BLaER1 treated with 17β-estradiol and CSF1 and Interleukin-3, amounts not matched to agents 10 nM and 100 nM (cell line): ENCODE results near the gene PAPPA.
A peak's percentile ranks its signal among the peaks of the same experiment; 100 is the strongest.

ENCODE experiments used
- H3K27ac ChIP-seq, 11 experiments: shearing (Covaris generic); formaldehyde crosslinking; 2 replicates each; pipeline ENCODE4 v1.8.1; 2022
- H3K27me3 ChIP-seq, 11 experiments: shearing (Covaris generic); formaldehyde crosslinking; 2 replicates each; pipeline ENCODE4 v1.8.1; 2022
- H3K36me3 ChIP-seq, 11 experiments: shearing (Covaris generic); formaldehyde crosslinking; 2 replicates each; pipeline ENCODE4 v1.8.1; 2022
- H3K4me1 ChIP-seq, 10 experiments: shearing (Covaris generic); formaldehyde crosslinking; 2 replicates each; pipeline ENCODE4 v1.8.1; 2022
- H3K4me2 ChIP-seq, 11 experiments: shearing (Covaris generic); formaldehyde crosslinking; 2 replicates each; pipeline ENCODE4 v1.8.1; 2022
- H3K4me3 ChIP-seq, 10 experiments: shearing (Covaris generic); formaldehyde crosslinking; 2 replicates each; pipeline ENCODE4 v1.8.1; 2022
- H3K9ac ChIP-seq, 11 experiments: shearing (Covaris generic); formaldehyde crosslinking; 2 replicates each; pipeline ENCODE4 v1.8.1; 2022
- H3K9me3 ChIP-seq, 11 experiments: shearing (Covaris generic); formaldehyde crosslinking; replicated peaks in 1 of 11; 2 replicates each; pipeline ENCODE4 v1.8.1; 2022
- H4K20me1 ChIP-seq, 11 experiments: shearing (Covaris generic); formaldehyde crosslinking; 2 replicates each; pipeline ENCODE4 v1.8.1; 2022
- Cebpa-rat ChIP-seq, 11 experiments: shearing (Covaris generic); IDR thresholded peaks; 2 replicates each; pipeline ENCODE4 v1.8.1; 2022

The PAPPA gene

GRCh38 chr9:116287721-116288120 is 134.1 kb downstream of the PAPPA start:
- H3K9ac ChIP-seq = no peak overlapping the region
- no peaks in the 10 kb centered on the region for H3K9me3 ChIP-seq
- no peak overlapping the region for H3K27ac ChIP-seq
- H3K4me1 ChIP-seq = no peaks in the 10 kb centered on the region
- no peaks in the 10 kb centered on the region for H4K20me1 ChIP-seq
- H3K4me2 ChIP-seq = no peak overlapping the region
- no peak overlapping the region for H3K4me3 ChIP-seq
- H3K36me3 ChIP-seq = no peaks in the 10 kb centered on the region
- TF ChIP-seq Cebpa-rat (IDR thresholded peaks at IDR 0.05) = no peak
- no peaks in the 10 kb centered on the region for H3K27me3 ChIP-seq

GRCh38 chr9:116288658-116289057 is 135.1 kb downstream of the PAPPA start:
- no peak overlapping the region for H3K4me2 ChIP-seq
- no peak overlapping the region for H3K9ac ChIP-seq
- no peak overlapping the region for H3K4me3 ChIP-seq
- no peaks in the 10 kb centered on the region for H3K9me3 ChIP-seq
- H3K27me3 ChIP-seq = no peaks in the 10 kb centered on the region
- H3K36me3 ChIP-seq = no peaks in the 10 kb centered on the region
- H4K20me1 ChIP-seq = no peaks in the 10 kb centered on the region
- H3K4me1 ChIP-seq = no peaks in the 10 kb centered on the region
- no peak for TF ChIP-seq Cebpa-rat (IDR thresholded peaks at IDR 0.05)
- H3K27ac ChIP-seq = no peak overlapping the region

DNA sequence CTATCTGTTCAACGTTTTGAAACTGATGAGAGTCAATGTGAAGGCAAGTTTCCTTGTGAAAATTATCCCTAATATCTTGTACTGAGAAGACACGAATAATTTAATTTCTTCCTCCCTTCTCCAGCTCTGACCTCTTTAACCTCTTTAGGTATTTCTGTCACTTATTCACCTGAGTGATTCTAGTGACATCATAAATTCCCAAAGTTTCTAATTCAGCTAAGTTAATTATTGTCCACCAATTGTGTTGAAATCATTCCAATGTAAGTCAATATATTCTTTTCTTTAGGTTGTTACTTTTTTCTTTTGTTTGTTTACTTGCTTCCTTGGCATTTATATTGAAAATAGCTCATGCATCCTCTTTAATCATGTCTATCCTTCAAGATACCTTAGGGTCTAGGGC is 143.8 kb downstream of the PAPPA start:
- Histone ChIP-seq H3K4me1 (peaks cover 0 to 8% (median 0%) of the 10 kb centered on the region in 10 experiments; a peak in 5 of 20 replicates), H3K27ac (no peak overlapping the region), H3K4me2 (no peak overlapping the region), H3K9me3 (no peaks in the 10 kb centered on the region), H3K9ac (no peak overlapping the region), H4K20me1 (no peaks in the 10 kb centered on the region), H3K4me3 (no peak overlapping the region), H3K27me3 (no peaks in the 10 kb centered on the region), H3K36me3 (no peaks in the 10 kb centered on the region)
- no peak for TF ChIP-seq Cebpa-rat (IDR thresholded peaks at IDR 0.05)

- H3K9ac ChIP-seq = no peak overlapping the region
- H3K27me3 ChIP-seq = no peaks in the 10 kb centered on the region
- no peaks in the 10 kb centered on the region for H3K36me3 ChIP-seq
- no peaks in the 10 kb centered on the region for H3K9me3 ChIP-seq
- H3K27ac ChIP-seq = no peak overlapping the region
- TF ChIP-seq Cebpa-rat (IDR thresholded peaks at IDR 0.05) = no peak
- H4K20me1 ChIP-seq = no peaks in the 10 kb centered on the region
- H3K4me3 ChIP-seq = no peak overlapping the region
- H3K4me1 ChIP-seq = peaks cover 0 to 13% (median 0%) of the 10 kb centered on the region in 10 experiments; a peak in 6 of 20 replicates
- H3K4me2 ChIP-seq = no peak overlapping the region
These were observed 144.7 kb downstream of the PAPPA start for GRCh38 chr9:116298249-116298648.

DNA sequence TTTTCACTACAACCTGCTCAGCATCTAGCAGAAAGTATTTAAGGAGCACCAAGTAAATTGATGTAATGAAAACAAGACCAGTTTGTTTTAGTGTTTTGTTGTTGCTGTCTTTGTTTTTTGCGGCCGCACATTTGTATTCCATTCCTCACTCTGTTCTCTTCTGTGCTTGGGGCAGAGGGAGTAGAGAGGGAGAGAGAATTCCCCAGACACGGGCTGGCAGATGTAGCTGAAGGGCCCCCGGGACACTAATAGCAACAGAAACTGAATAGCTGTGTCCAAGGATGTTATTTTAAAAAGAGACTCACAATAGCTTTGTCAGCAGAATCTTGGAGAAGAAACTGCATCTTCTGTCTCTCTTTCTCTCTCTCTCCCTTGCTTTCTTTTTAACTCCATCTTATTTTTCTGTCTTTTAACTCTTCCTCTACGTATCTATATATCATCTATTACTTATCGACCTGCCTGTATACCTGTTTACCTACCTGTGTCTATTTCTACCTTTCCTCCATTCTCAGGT is 145.3 kb downstream of the PAPPA start:
- H3K36me3 ChIP-seq = no peaks in the 10 kb centered on the region
- H3K9ac ChIP-seq = no peak overlapping the region
- H3K27ac ChIP-seq = no peak overlapping the region
- H3K9me3 ChIP-seq = no peaks in the 10 kb centered on the region
- TF ChIP-seq Cebpa-rat (IDR thresholded peaks at IDR 0.05) = no peak
- H3K27me3 ChIP-seq = no peaks in the 10 kb centered on the region
- no peak overlapping the region for H3K4me3 ChIP-seq
- no peaks in the 10 kb centered on the region for H4K20me1 ChIP-seq
- no peak overlapping the region for H3K4me2 ChIP-seq
- H3K4me1 ChIP-seq = peaks cover 0 to 13% (median 0%) of the 10 kb centered on the region in 10 experiments; a peak in 6 of 20 replicates

GRCh38 chr9:116300360-116300870 is 146.8 kb downstream of the PAPPA start:
- H4K20me1 ChIP-seq = no peaks in the 10 kb centered on the region
- H3K27me3 ChIP-seq = no peaks in the 10 kb centered on the region
- H3K27ac ChIP-seq = no peak overlapping the region
- TF ChIP-seq Cebpa-rat (IDR thresholded peaks at IDR 0.05) = no peak
- no peaks in the 10 kb centered on the region for H3K36me3 ChIP-seq
- H3K9ac ChIP-seq = no peak overlapping the region
- H3K9me3 ChIP-seq = no peaks in the 10 kb centered on the region
- no peak overlapping the region for H3K4me3 ChIP-seq
- no peak overlapping the region for H3K4me2 ChIP-seq
- H3K4me1 ChIP-seq = peaks cover 0 to 13% (median 0%) of the 10 kb centered on the region in 10 experiments; a peak in 6 of 20 replicates

GRCh38 chr9:116303270-116303669 is 149.7 kb downstream of the PAPPA start:
- no peaks in the 10 kb centered on the region for H4K20me1 ChIP-seq
- H3K9ac ChIP-seq = no peak overlapping the region
- no peaks in the 10 kb centered on the region for H3K27me3 ChIP-seq
- no peak for TF ChIP-seq Cebpa-rat (IDR thresholded peaks at IDR 0.05)
- peaks cover 0 to 13% (median 0%) of the 10 kb centered on the region in 10 experiments; a peak in 6 of 20 replicates for H3K4me1 ChIP-seq
- H3K9me3 ChIP-seq = no peaks in the 10 kb centered on the region
- peak overlapping the region in 2 of 11 experiments; percentile 3 to 10; a peak in 1 of 22 replicates for H3K4me2 ChIP-seq
- no peak overlapping the region for H3K4me3 ChIP-seq
- no peaks in the 10 kb centered on the region for H3K36me3 ChIP-seq
- no peak overlapping the region for H3K27ac ChIP-seq

- H3K4me2 ChIP-seq = no peak overlapping the region
- peaks cover 0 to 13% (median 0%) of the 10 kb centered on the region in 10 experiments; a peak in 6 of 20 replicates for H3K4me1 ChIP-seq
- H4K20me1 ChIP-seq = no peaks in the 10 kb centered on the region
- H3K27ac ChIP-seq = no peak overlapping the region
- H3K9ac ChIP-seq = no peak overlapping the region
- TF ChIP-seq Cebpa-rat (IDR thresholded peaks at IDR 0.05) = no peak
- H3K4me3 ChIP-seq = no peak overlapping the region
- no peaks in the 10 kb centered on the region for H3K36me3 ChIP-seq
- no peaks in the 10 kb centered on the region for H3K9me3 ChIP-seq
- H3K27me3 ChIP-seq = no peaks in the 10 kb centered on the region
These were observed 150.4 kb downstream of the PAPPA start for GRCh38 chr9:116303886-116304538.

- Histone ChIP-seq H3K9me3 (no peaks in the 10 kb centered on the region), H3K27me3 (no peaks in the 10 kb centered on the region), H3K9ac (no peak overlapping the region), H3K4me3 (no peak overlapping the region), H3K36me3 (no peaks in the 10 kb centered on the region), H3K27ac (no peak overlapping the region), H3K4me2 (no peak overlapping the region), H4K20me1 (no peaks in the 10 kb centered on the region), H3K4me1 (peaks cover 0 to 13% (median 0%) of the 10 kb centered on the region in 10 experiments; a peak in 6 of 20 replicates)
- no peak for TF ChIP-seq Cebpa-rat (IDR thresholded peaks at IDR 0.05)
These were observed 151.2 kb downstream of the PAPPA start for GRCh38 chr9:116304761-116305160.

DNA sequence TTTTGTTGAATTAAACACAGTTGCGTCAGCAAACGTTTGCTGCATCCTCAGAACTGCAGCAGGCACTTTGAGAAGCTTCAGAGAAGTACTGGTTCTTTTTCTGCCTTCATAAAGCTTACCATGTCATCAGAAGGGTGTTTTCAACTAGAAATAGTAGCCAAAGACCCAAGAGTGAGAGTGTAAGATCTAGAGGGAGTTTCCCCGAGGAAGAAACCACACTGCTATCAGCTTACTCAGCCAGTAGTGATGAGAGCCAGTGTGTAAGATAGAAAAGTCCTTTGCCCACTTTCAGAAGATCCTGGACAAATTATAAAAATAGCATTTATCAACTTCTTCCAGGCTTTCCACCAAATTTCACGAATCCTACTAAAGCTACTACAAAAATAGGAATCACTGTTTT is 154.5 kb downstream of the PAPPA start:
- Histone ChIP-seq H4K20me1 (no peaks in the 10 kb centered on the region), H3K9ac (no peak overlapping the region), H3K4me1 (peaks cover 0 to 4% (median 0%) of the 10 kb centered on the region in 10 experiments; a peak in 1 of 20 replicates), H3K4me2 (no peak overlapping the region), H3K27me3 (no peaks in the 10 kb centered on the region), H3K4me3 (no peak overlapping the region), H3K36me3 (no peaks in the 10 kb centered on the region), H3K27ac (no peak overlapping the region), H3K9me3 (no peaks in the 10 kb centered on the region)
- no peak for TF ChIP-seq Cebpa-rat (IDR thresholded peaks at IDR 0.05)
